Fibroblast of pulmonary artery (primary cell): Measurements from ENCODE around the gene LDB2.

Experiments used
- DNase-seq: peaks from one replicate; pipeline ENCODE4 v3.0.0-alpha.2; 2010; ENCODE audit warnings: low read depth
- H3K4me3 ChIP-seq: replicated peaks from 2 replicates; pipeline ENCODE4 v1.5.1; 2011; ENCODE audit warnings: low read depth, mild to moderate bottlenecking, control low read depth, low read length, moderate library complexity
- TF ChIP-seq, protein P1 (sequence below): IDR thresholded peaks from 2 replicates; pipeline ENCODE4 v1.5.1; 2011; ENCODE audit warnings: mild to moderate bottlenecking, control low read depth, low read length, inconsistent platforms; ENCODE audit errors: missing control alignments

LDB2 gene

DNA sequence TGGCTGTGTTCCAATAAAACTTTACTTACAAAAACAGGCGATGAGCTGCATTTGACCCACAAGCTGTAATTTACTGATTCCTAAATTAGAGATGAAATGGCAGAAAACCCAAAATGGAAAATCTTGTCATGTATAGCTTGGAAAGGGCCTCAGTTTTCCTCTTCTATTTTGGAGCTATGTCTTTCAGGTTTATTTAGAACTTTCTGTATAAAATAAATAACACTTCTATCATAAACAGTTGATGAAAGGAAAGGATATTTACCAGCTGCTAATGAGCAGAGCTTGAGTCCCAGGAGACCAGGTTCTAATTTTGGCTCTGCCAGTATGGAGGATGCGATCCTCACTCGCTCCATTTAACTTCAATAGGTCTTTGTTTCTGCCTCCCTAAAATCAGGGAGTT lies 213.5 kb downstream of the LDB2 start:
- H3K4me3 ChIP-seq: no peak overlapping the region
- TF ChIP-seq, protein P1, sequence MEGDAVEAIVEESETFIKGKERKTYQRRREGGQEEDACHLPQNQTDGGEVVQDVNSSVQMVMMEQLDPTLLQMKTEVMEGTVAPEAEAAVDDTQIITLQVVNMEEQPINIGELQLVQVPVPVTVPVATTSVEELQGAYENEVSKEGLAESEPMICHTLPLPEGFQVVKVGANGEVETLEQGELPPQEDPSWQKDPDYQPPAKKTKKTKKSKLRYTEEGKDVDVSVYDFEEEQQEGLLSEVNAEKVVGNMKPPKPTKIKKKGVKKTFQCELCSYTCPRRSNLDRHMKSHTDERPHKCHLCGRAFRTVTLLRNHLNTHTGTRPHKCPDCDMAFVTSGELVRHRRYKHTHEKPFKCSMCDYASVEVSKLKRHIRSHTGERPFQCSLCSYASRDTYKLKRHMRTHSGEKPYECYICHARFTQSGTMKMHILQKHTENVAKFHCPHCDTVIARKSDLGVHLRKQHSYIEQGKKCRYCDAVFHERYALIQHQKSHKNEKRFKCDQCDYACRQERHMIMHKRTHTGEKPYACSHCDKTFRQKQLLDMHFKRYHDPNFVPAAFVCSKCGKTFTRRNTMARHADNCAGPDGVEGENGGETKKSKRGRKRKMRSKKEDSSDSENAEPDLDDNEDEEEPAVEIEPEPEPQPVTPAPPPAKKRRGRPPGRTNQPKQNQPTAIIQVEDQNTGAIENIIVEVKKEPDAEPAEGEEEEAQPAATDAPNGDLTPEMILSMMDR: no peak
- DNase-seq: no peak

DNA sequence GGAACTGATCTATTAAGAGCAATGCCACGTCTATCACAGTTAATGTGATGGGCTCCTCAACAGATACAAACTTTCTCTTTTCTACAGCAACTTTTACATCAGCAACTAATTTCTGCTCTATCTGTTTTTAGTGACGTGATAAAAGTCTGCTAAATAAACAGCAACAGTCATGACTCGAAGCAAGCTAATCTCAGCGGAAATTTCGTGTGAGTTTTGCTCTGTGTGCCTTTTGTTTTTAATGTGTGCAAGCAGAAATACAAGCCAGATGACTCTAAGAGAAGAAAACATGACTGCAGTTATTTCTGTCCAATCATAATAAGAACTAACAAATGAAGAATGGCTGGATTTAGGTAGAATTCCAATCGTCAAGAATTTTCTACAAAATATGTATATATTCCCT lies 214.3 kb downstream of the LDB2 start:
- DNase-seq: peak; percentile 95
- no peak overlapping the region for H3K4me3 ChIP-seq
- TF ChIP-seq, protein P1: no peak

DNA sequence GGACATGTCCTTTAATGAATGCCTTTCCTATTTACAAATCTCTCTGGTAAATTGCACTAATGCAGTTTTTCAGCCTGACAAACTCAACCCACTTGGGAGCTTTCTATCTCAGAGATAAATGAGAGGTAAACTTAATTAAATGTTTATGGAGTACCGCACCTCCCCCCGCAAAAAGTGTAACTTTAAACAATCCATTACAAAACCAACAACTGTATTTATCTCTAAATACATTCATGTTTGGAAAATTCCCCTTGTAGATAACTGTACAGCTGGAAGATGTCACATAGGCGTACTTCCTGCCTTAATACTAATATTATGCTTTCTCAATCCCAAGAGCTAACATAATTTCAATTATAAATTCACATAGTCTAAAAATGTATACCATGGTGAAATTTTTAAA lies 215.5 kb downstream of the LDB2 start:
- TF ChIP-seq, protein P1: no peak
- DNase-seq: peak; percentile 70
- no peak overlapping the region for H3K4me3 ChIP-seq

- DNase-seq: no peak
- no peak overlapping the region for H3K4me3 ChIP-seq
- TF ChIP-seq, protein P1: no peak
Observed at GRCh38 chr4:16677001-16677944, 221.2 kb downstream of the LDB2 start.

DNA sequence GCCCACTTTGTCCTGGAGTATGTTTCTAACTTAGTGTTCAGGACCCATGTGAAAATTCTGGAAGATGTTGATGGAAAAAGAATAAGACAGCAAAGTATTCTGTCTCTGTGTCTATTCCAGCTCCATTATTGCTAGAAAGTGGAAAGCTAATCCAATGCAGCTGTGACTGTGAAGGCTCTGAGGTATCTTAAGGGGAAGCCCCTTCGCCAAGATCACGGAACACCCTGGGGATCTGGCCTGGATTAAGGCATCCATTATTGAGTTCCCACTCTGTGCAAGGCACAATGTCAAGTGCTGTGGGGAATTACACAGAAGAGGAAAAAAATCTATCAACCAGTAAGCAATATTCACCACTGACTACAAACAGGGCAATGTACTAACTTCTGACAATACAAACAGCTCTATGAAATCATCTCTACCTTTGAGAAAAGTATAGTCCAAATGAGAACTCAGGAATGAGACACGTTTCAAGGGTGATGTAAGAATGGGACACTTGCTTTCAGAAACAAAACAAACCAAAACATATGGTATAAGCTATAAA lies 222.1 kb downstream of the LDB2 start:
- TF ChIP-seq, protein P1: no peak
- no peak overlapping the region for H3K4me3 ChIP-seq
- no peak for DNase-seq

DNA sequence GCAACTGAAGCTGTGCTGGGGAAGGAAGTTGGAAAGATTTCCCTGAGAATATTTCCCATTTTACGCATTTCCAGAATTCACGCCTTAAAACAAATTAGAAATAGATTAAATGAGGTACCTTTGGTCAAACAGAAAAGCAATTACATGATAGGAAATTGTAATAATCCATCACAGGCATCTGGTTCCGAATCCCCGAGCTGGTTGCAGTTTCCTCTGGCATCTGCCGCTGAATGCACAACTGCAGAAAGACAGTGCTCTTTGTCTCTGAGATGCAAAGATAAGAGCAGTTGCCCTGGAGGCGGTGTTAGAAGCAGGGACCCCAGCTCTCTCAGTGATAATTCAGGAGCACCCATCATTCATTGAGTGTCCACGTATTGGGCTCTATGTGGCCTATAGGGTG lies 224.4 kb downstream of the LDB2 start:
- H3K4me3 ChIP-seq: no peak overlapping the region
- TF ChIP-seq, protein P1: no peak
- no peak for DNase-seq
